ENCODE results near the gene CMTM3. TPM values are rescaled to one million over a fixed set of nuclear protein-coding genes. Genes with fewer than 3 reads are reported as not detected.

CMTM3 gene
- total and polyA plus RNA-seq, 9 of the 15 experiments (the other 6 are each of a cell fraction or from before 2014, with no cell fraction given): 4.6 to 33.4 (median 17.5) TPM

- TF ChIP-seq BACH1 (tag; IDR thresholded peaks at IDR 0.05): no peak
- no peak for TF ChIP-seq ZBTB1 (CRISPR knock-in tag; IDR thresholded peaks at IDR 0.05; ENCODE audit: borderline replicate concordance, low read depth)
- peak; percentile 65; the same call in 1 of the 2 replicates for TF ChIP-seq ELF1 (tag; IDR thresholded peaks at IDR 0.05)
- TF ChIP-seq PCBP2 (IDR thresholded peaks at IDR 0.05; ENCODE audit: low read depth, low read length, poor library complexity, severe bottlenecking): no peak
- TF ChIP-seq POU5F1 (IDR thresholded peaks at IDR 0.05; ENCODE audit: borderline replicate concordance, low read depth, low read length, partially characterized antibody): no peak
- no peak for TF ChIP-seq MGA (IDR thresholded peaks at IDR 0.05)
- TF ChIP-seq NR4A1 (CRISPR knock-in tag; IDR thresholded peaks at IDR 0.05): no peak
- TF ChIP-seq NR4A1 (tag; IDR thresholded peaks at IDR 0.05): no peak
- TF ChIP-seq LCOR (CRISPR knock-in tag; IDR thresholded peaks at IDR 0.05): no peak
- TF ChIP-seq TCF7 (IDR thresholded peaks at IDR 0.05; ENCODE audit: borderline replicate concordance): no peak
- no peak for TF ChIP-seq MXI1 (IDR thresholded peaks at IDR 0.05; ENCODE audit: low read depth, low read length)
- TF ChIP-seq CXXC5 (CRISPR knock-in tag; IDR thresholded peaks at IDR 0.05): peak; percentile 74
- TF ChIP-seq FOXJ2 (tag; IDR thresholded peaks at IDR 0.05): no peak
- no peak for TF ChIP-seq C11orf30 (IDR thresholded peaks at IDR 0.05; ENCODE audit: low read depth)
- no peak for TF ChIP-seq CEBPG (CRISPR knock-in tag; IDR thresholded peaks at IDR 0.05)
- TF ChIP-seq CEBPG (tag; conservative IDR thresholded peaks at IDR 0.05 in 1 of 2, IDR thresholded peaks at IDR 0.05 in 1 of 2): no peak
- TF ChIP-seq ZNF644 (tag; IDR thresholded peaks at IDR 0.05; ENCODE audit: low read depth): no peak
- TF ChIP-seq MAFG (tag; conservative IDR thresholded peaks at IDR 0.05): no peak
These were observed at the start of gene CMTM3 (continued) for GRCh38 chr16:66604376-66605176.
